SK-N-SH (cell line): Measurements from ENCODE around the gene VANGL1.

Experiments used
- CHD2 ChIP-seq: fragments of 150-350 bp; IDR thresholded peaks from 2 replicates; pipeline ENCODE4 v1.6.1; 2018; ENCODE audit warnings: low read length; ENCODE audit not compliant: partially characterized antibody
- CTCF ChIP-seq: fragments of 200-600 bp; sonication (generic); IDR thresholded peaks from 2 replicates; pipeline ENCODE4 v1.6.1; 2017; ENCODE audit warnings: antibody characterized with exemption, mild to moderate bottlenecking, moderate library complexity
- IRF3 ChIP-seq: fragments of 150-350 bp; IDR thresholded peaks from 2 replicates; pipeline ENCODE4 v1.6.1; 2016; ENCODE audit warnings: mild to moderate bottlenecking, low read depth, low read length
- MAX ChIP-seq: IDR thresholded peaks from 2 replicates; pipeline ENCODE4 v1.4.0; 2012; ENCODE audit warnings: low read depth
- POLR2AphosphoS5 ChIP-seq: IDR thresholded peaks from 2 replicates; pipeline ENCODE4 v1.6.1; 2012; ENCODE audit warnings: low read depth, low read length
- RFX5 ChIP-seq: IDR thresholded peaks from 2 replicates; pipeline ENCODE4 v1.6.1; 2012; ENCODE audit warnings: mild to moderate bottlenecking, improper control_type of control experiment, low read length
- TAF1 ChIP-seq: IDR thresholded peaks from 2 replicates; pipeline ENCODE4 v1.6.1; 2012; ENCODE audit warnings: low read depth, mild to moderate bottlenecking, low read length, moderate library complexity, borderline replicate concordance
- USF2 ChIP-seq: fragments of 150-350 bp; IDR thresholded peaks from 2 replicates; pipeline ENCODE4 v1.6.1; 2017; ENCODE audit warnings: antibody characterized with exemption, low read length, low read depth, borderline replicate concordance

- TF ChIP-seq USF2 (no peak), IRF3 (no peak), TAF1 (no peak), CTCF (no peak), POLR2AphosphoS5 (no peak), MAX (no peak), RFX5 (no peak), CHD2 (no peak)
Observed at GRCh38 chr1:115654125-115654524, 12.4 kb downstream of the VANGL1 start.
